Measurements from ENCODE around the gene AMOT. TPM values are rescaled to one million over a fixed set of nuclear protein-coding genes. Genes with fewer than 3 reads are reported as not detected.

AMOT gene
- total and polyA plus RNA-seq, 2 of the 4 experiments (the other 2 are of a cell fraction): 4.7 to 9.1 TPM

GRCh38 chrX:112766774-112767173 lies 73.9 kb downstream of the AMOT start:
- in situ Hi-C loops (cut with MboI; ENCODE audit: low sequenced_read_pairs): no loop called here
- H3K4me3 ChIP-seq (ENCODE audit: insufficient read depth, low read depth, low read length): no peak overlapping the region
- H3K27ac ChIP-seq (ENCODE audit: insufficient read depth, low read length): no peak overlapping the region
- no CpG with 5 or more reads among the region's 2 CpGs for WGBS, 2 experiments (ENCODE audit: extremely low coverage in 2 of 2, insufficient read length in 1 of 2)
- H3K56ac ChIP-seq (ENCODE audit: extremely low read depth, insufficient read depth, low read length): no peak overlapping the region
- H2AK9ac ChIP-seq (replicated peaks; ENCODE audit: low read depth, low read length, poor library complexity): no peak overlapping the region
- no peak overlapping the region for H2BK5ac ChIP-seq (ENCODE audit: low read depth, low read length, poor library complexity, severe bottlenecking)
- peaks cover 7% of the 10 kb centered on the region for H3K27me3 ChIP-seq (ENCODE audit: control insufficient read depth, insufficient read depth, low read length)
- no peak overlapping the region for H2BK120ac ChIP-seq (ENCODE audit: low read depth, low read length)
- H2BK15ac ChIP-seq (ENCODE audit: low read depth, low read length): no peak overlapping the region
- no peak overlapping the region for H3K23ac ChIP-seq (ENCODE audit: low read depth, low read length)
- ATAC-seq (ENCODE audit: low read depth) (no peak), DNase-seq (no peak)
- H3K14ac ChIP-seq (replicated peaks; ENCODE audit: low read depth, low read length): no peak overlapping the region
- H4K5ac ChIP-seq (ENCODE audit: low read depth, low read length): no peak overlapping the region
- H3K9ac ChIP-seq (ENCODE audit: low read depth, low read length): no peak overlapping the region
- H4K8ac ChIP-seq (ENCODE audit: low read depth in 2 of 2, low read length in 2 of 2): no peak overlapping the region
- CTCF ChIA-PET: interaction anchor here (0.6 kb wide), 1 partner anchor 92 kb away, joined by 3 read pairs; no protein-coding TSS in a partner anchor
- POLR2A ChIA-PET (ENCODE audit: unreplicated experiment): no interaction called here
- H2BK20ac ChIP-seq (ENCODE audit: low read depth, low read length): no peak overlapping the region
- no peak overlapping the region for H2AK5ac ChIP-seq (ENCODE audit: low read depth, low read length)
- no peak overlapping the region for H3K18ac ChIP-seq (ENCODE audit: low read depth, low read length)
- no peaks in the 10 kb centered on the region for H4K20me1 ChIP-seq (ENCODE audit: insufficient read depth, low read length)
- no peaks in the 10 kb centered on the region for H3K9me1 ChIP-seq (ENCODE audit: insufficient read depth, low read length)
- no peaks in the 10 kb centered on the region for H3K79me1 ChIP-seq (ENCODE audit: low read depth in 1 of 2, low read length in 2 of 2)
- no TSS peak for BruUV-seq (replicated peaks)
- no peaks in the 10 kb centered on the region; the same call in 1 of the 2 replicates for H3K4me1 ChIP-seq (ENCODE audit: control insufficient read depth, insufficient read depth, low read length)
- TF ChIP-seq MAFK (IDR thresholded peaks at IDR 0.05; ENCODE audit: low read depth, low read length) (no peak), CHD1 (IDR thresholded peaks at IDR 0.05; ENCODE audit: low read depth, low read length) (no peak), SMC3 (IDR thresholded peaks at IDR 0.05; ENCODE audit: low read depth, low read length) (no peak), USF2 (IDR thresholded peaks at IDR 0.05; ENCODE audit: low read depth, low read length) (no peak), FOS (IDR thresholded peaks at IDR 0.05; ENCODE audit: low read depth, low read length) (no peak), RFX5 (IDR thresholded peaks at IDR 0.05; ENCODE audit: low read depth, low read length) (no peak), CTCF (conservative IDR thresholded peaks at IDR 0.05; ENCODE audit: low read depth, low read length) (no peak), POLR2A (IDR thresholded peaks at IDR 0.05; ENCODE audit: low read depth, low read length) (no peak), CEBPB (IDR thresholded peaks at IDR 0.05; ENCODE audit: low read depth, low read length) (no peak), MAZ (IDR thresholded peaks at IDR 0.05; ENCODE audit: borderline replicate concordance, low read depth, low read length) (no peak), ELK1 (IDR thresholded peaks at IDR 0.05; ENCODE audit: borderline replicate concordance, low read depth, low read length) (no peak), NFE2L2 (IDR thresholded peaks at IDR 0.05; ENCODE audit: low read depth, low read length) (no peak), MXI1 (IDR thresholded peaks at IDR 0.05; ENCODE audit: borderline replicate concordance, low read depth, low read length) (no peak)
- intact Hi-C loops (cut with micrococcal nuclease): no loop called here
- H3K36me3 ChIP-seq (ENCODE audit: control insufficient read depth, insufficient read depth, low read length): no peaks in the 10 kb centered on the region
- no peak overlapping the region for H3K4ac ChIP-seq (ENCODE audit: low read depth, low read length)
- no peak overlapping the region for H3K4me2 ChIP-seq (ENCODE audit: low read depth, low read length)
- H2AFZ ChIP-seq (replicated peaks; ENCODE audit: low read length, poor library complexity): no peak overlapping the region
- H3K9me3 ChIP-seq (ENCODE audit: control insufficient read depth, insufficient read depth, low read length): no peaks in the 10 kb centered on the region
- no peak overlapping the region for H4K91ac ChIP-seq (ENCODE audit: insufficient read depth, low read depth, low read length)
- dilution Hi-C loops (cut with HindIII; ENCODE audit: low sequenced_read_pairs, unreplicated experiment): no loop called here
